ENCODE measurements around the gene CACNA1G.

- no peak for TF ChIP-seq CTCF (optimal IDR thresholded peaks at IDR 0.05 in 1 of 3, IDR thresholded peaks at IDR 0.05 in 1 of 3, conservative IDR thresholded peaks at IDR 0.05 in 1 of 3; ENCODE audit: extremely low read depth in 1 of 3, insufficient read depth in 2 of 3, low read length in 3 of 3)
- TF ChIP-seq EZH2 (IDR thresholded peaks at IDR 0.05; ENCODE audit: low read length): no peak
Observed at GRCh38 chr17:50572541-50572940, 12.0 kb downstream of the CACNA1G start.
